HepG2 (cell line): Measurements from ENCODE around the gene TAP1. TPM values are rescaled to one million over a fixed set of nuclear protein-coding genes. Genes with fewer than 3 reads are reported as not detected.

ENCODE experiments used
- GMEB1 ChIP-seq: sonication (generic); formaldehyde crosslinking; IDR thresholded peaks from 2 replicates; pipeline ENCODE4 v1.5.1; 2020; ENCODE audit warnings: missing genetic modification reagents, mild to moderate bottlenecking, borderline replicate concordance
- HES4 ChIP-seq: sonication (generic); formaldehyde crosslinking; IDR thresholded peaks from 2 replicates; pipeline ENCODE4 v1.9.0; 2021; ENCODE audit warnings: mild to moderate bottlenecking, missing genetic modification reagents, borderline replicate concordance
- KAT7 ChIP-seq: IDR thresholded peaks from 2 replicates; pipeline ENCODE4 v1.6.1; 2018; ENCODE audit warnings: borderline replicate concordance, missing compliant biosample characterization
- KAT8 ChIP-seq: IDR thresholded peaks from 2 replicates; pipeline ENCODE4 v1.6.1; 2016; ENCODE audit warnings: missing genetic modification reagents, missing compliant biosample characterization
- NFKB2 ChIP-seq: sonication (generic); formaldehyde crosslinking; IDR thresholded peaks from 2 replicates; pipeline ENCODE4 v1.4.0; 2020; ENCODE audit warnings: missing genetic modification reagents, borderline replicate concordance
- NFYC ChIP-seq: IDR thresholded peaks from 2 replicates; pipeline ENCODE4 v1.6.1; 2016; ENCODE audit warnings: missing genetic modification reagents, missing compliant biosample characterization
- NKX3-1 ChIP-seq: sonication (generic); formaldehyde crosslinking; IDR thresholded peaks from 2 replicates; pipeline ENCODE4 v1.5.0; 2020; ENCODE audit warnings: missing genetic modification reagents
- NR2C2 ChIP-seq: sonication (generic); formaldehyde crosslinking; IDR thresholded peaks from 2 replicates; pipeline ENCODE4 v1.4.0; 2020; ENCODE audit warnings: missing genetic modification reagents, mild to moderate bottlenecking, moderate library complexity, borderline replicate concordance
- NR3C1 ChIP-seq: sonication (generic); formaldehyde crosslinking; IDR thresholded peaks from 2 replicates; pipeline ENCODE4 v1.4.0; 2020; ENCODE audit warnings: missing genetic modification reagents
- SRSF4 ChIP-seq: fragments of 200-400 bp; formaldehyde crosslinking; IDR thresholded peaks from one replicate; pipeline ENCODE4 v1.6.1; 2018; ENCODE audit warnings: mild to moderate bottlenecking, low read depth, low read length, moderate library complexity; ENCODE audit not compliant: poor library complexity, severe bottlenecking
- TEAD3 ChIP-seq: optimal IDR thresholded peaks from 2 replicates; pipeline ENCODE3; 2016; ENCODE audit warnings: borderline replicate concordance
- ZBED4 ChIP-seq: sonication (generic); formaldehyde crosslinking; IDR thresholded peaks from 2 replicates; pipeline ENCODE4 v1.4.0; 2020; ENCODE audit warnings: missing genetic modification reagents, borderline replicate concordance
- ZBTB7B ChIP-seq: sonication (generic); formaldehyde crosslinking; IDR thresholded peaks from 2 replicates; pipeline ENCODE4 v1.4.0; 2020; ENCODE audit warnings: missing genetic modification reagents
- ZNF136 ChIP-seq: sonication (generic); formaldehyde crosslinking; IDR thresholded peaks from 2 replicates; pipeline ENCODE4 v1.8.1; 2022; ENCODE audit warnings: low read depth, mild to moderate bottlenecking, moderate library complexity, missing genetic modification reagents
- ZNF557 ChIP-seq: sonication (generic); formaldehyde crosslinking; IDR thresholded peaks from 2 replicates; pipeline ENCODE4 v1.4.0; 2020; ENCODE audit warnings: missing genetic modification reagents
- ZNF567 ChIP-seq: sonication (generic); formaldehyde crosslinking; IDR thresholded peaks from 2 replicates; pipeline ENCODE4 v1.8.1; 2023; ENCODE audit warnings: mild to moderate bottlenecking, missing genetic modification reagents, borderline replicate concordance
- polyA plus RNA-seq, 8 experiments: library from polyadenylated mRNA; depleted of rRNA in 3 of 8; stranded (reverse) in 7 of 8; unstranded in 1 of 8; fragments of >200 nt; fragmentation: Illumina TruSeq in 4 of 8; extraction: Trizol in 4 of 8; gene quantifications; 2 replicates each; pipeline versions ENCODE4 v1.2.1 to v1.2.3, GENCODE V29; 2011 to 2016; ENCODE audit warnings: low read depth in 4 of 8, missing spikeins in 1 of 8, mixed read lengths in 1 of 8; ENCODE audit not compliant: insufficient read depth in 1 of 8
- total RNA-seq, 5 experiments: library from RNA; depleted of rRNA; stranded (reverse); fragments of >200 nt; fragmentation: Illumina TruSeq; extraction: Trizol; gene quantifications; 2 replicates each; pipeline ENCODE4 v1.2.3, GENCODE V29; 2016; ENCODE audit warnings: low read depth in 1 of 5
- TF ChIP-seq, protein P1 (sequence below): sonication (generic); formaldehyde crosslinking; conservative IDR thresholded peaks from 2 replicates; pipeline ENCODE4 v1.8.0; 2022; ENCODE audit warnings: mild to moderate bottlenecking, moderate library complexity, missing genetic modification reagents
- TF ChIP-seq, protein P2 (sequence below): IDR thresholded peaks from 2 replicates; pipeline ENCODE4 v1.6.1; 2012; ENCODE audit warnings: low read length, improper control_type of control experiment

TAP1 gene
- total and polyA plus RNA-seq, 2 of the 13 experiments (the other 11 are each of a cell fraction or from before 2014, with no cell fraction given), result 31.2 to 52.2 TPM

- TF ChIP-seq GMEB1 (CRISPR knock-in tag), result no peak
- TF ChIP-seq NFYC, result no peak
- TF ChIP-seq, protein P1, sequence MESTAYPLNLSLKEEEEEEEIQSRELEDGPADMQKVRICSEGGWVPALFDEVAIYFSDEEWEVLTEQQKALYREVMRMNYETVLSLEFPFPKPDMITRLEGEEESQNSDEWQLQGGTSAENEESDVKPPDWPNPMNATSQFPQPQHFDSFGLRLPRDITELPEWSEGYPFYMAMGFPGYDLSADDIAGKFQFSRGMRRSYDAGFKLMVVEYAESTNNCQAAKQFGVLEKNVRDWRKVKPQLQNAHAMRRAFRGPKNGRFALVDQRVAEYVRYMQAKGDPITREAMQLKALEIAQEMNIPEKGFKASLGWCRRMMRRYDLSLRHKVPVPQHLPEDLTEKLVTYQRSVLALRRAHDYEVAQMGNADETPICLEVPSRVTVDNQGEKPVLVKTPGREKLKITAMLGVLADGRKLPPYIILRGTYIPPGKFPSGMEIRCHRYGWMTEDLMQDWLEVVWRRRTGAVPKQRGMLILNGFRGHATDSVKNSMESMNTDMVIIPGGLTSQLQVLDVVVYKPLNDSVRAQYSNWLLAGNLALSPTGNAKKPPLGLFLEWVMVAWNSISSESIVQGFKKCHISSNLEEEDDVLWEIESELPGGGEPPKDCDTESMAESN (CRISPR knock-in tag), result no peak
- no peak for TF ChIP-seq NKX3-1 (CRISPR knock-in tag)
- no peak for TF ChIP-seq ZBTB7B (CRISPR knock-in tag)
- TF ChIP-seq ZBED4 (CRISPR knock-in tag), result no peak
- TF ChIP-seq, protein P2, sequence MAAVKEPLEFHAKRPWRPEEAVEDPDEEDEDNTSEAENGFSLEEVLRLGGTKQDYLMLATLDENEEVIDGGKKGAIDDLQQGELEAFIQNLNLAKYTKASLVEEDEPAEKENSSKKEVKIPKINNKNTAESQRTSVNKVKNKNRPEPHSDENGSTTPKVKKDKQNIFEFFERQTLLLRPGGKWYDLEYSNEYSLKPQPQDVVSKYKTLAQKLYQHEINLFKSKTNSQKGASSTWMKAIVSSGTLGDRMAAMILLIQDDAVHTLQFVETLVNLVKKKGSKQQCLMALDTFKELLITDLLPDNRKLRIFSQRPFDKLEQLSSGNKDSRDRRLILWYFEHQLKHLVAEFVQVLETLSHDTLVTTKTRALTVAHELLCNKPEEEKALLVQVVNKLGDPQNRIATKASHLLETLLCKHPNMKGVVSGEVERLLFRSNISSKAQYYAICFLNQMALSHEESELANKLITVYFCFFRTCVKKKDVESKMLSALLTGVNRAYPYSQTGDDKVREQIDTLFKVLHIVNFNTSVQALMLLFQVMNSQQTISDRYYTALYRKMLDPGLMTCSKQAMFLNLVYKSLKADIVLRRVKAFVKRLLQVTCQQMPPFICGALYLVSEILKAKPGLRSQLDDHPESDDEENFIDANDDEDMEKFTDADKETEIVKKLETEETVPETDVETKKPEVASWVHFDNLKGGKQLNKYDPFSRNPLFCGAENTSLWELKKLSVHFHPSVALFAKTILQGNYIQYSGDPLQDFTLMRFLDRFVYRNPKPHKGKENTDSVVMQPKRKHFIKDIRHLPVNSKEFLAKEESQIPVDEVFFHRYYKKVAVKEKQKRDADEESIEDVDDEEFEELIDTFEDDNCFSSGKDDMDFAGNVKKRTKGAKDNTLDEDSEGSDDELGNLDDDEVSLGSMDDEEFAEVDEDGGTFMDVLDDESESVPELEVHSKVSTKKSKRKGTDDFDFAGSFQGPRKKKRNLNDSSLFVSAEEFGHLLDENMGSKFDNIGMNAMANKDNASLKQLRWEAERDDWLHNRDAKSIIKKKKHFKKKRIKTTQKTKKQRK, result no peak
- no peak for TF ChIP-seq KAT7 (CRISPR knock-in tag)
- no peak for TF ChIP-seq HES4 (CRISPR knock-in tag)
- no peak for TF ChIP-seq NR2C2
- 0 out of 2 replicates have a peak, but pooled peaks have one; percentile 16 for TF ChIP-seq ZNF136 (CRISPR knock-in tag)
- TF ChIP-seq KAT8, result 0 out of 2 replicates have a peak, but pooled peaks have one; percentile 21
- TF ChIP-seq TEAD3 (CRISPR knock-in tag), result peak; percentile 42
- no peak for TF ChIP-seq SRSF4
- no peak for TF ChIP-seq ZNF557 (CRISPR knock-in tag)
- no peak; the same call in 1 of the 2 replicates for TF ChIP-seq ZNF567 (CRISPR knock-in tag)
- no peak for TF ChIP-seq NR3C1
- no peak for TF ChIP-seq NFKB2 (CRISPR knock-in tag)
Measured at GRCh38 chr6:32796848-32797776, 56.4 kb downstream of the TAP1 start (continued).
